Heart left ventricle (tissue), 16 donors: ENCODE data around the gene HLA-DRB1. TPM values are rescaled to one million over a fixed set of nuclear protein-coding genes. Genes with fewer than 3 reads are reported as not detected.
A peak's percentile ranks its signal among the peaks of the same experiment; 100 is the strongest.

Experiments used
- ATAC-seq, 4 donors: fragments of 200-7000 bp; cut with Tn5 transposase; one replicate each; pipeline ENCODE4 v1.9.1; 2020 to 2022; ENCODE audit warnings: moderate library complexity in 4 of 4, mild to moderate bottlenecking in 3 of 4, moderate number of reproducible peaks in 1 of 4
- DNase-seq, 5 donors: peaks; one replicate each; pipeline ENCODE4 v3.0.0-alpha.2; 2020
- H3K27ac ChIP-seq, 12 donors: fragments of 200-600 bp; sonication (generic) in 4 of 12; one replicate each; pipeline versions ENCODE4 v1.5.0 to v1.8.0; 2016 to 2022; ENCODE audit warnings: mild to moderate bottlenecking in 2 of 12
- H3K27me3 ChIP-seq, 9 donors: fragments of 200-600 bp; sonication (generic) in 2 of 9; one replicate each; pipeline versions ENCODE4 v1.5.1 to v1.8.0; 2016 to 2022; ENCODE audit warnings: mild to moderate bottlenecking in 3 of 9
- H3K36me3 ChIP-seq, 9 donors: fragments of 200-600 bp; sonication (generic) in 2 of 9; one replicate each; pipeline versions ENCODE4 v1.5.0 to v1.8.0; 2018 to 2022; ENCODE audit warnings: mild to moderate bottlenecking in 2 of 9
- H3K4me1 ChIP-seq, 12 donors: fragments of 200-600 bp; sonication (generic) in 4 of 12; one replicate each; pipeline versions ENCODE4 v1.5.0 to v1.8.0; 2016 to 2022; ENCODE audit warnings: mild to moderate bottlenecking in 3 of 12
- H3K4me3 ChIP-seq, 12 donors: fragments of 200-600 bp; sonication (generic) in 4 of 12; one replicate each; pipeline versions ENCODE4 v1.5.0 to v1.8.0; 2017 to 2022; ENCODE audit warnings: mild to moderate bottlenecking in 9 of 12, moderate library complexity in 4 of 12
- H3K9me3 ChIP-seq, 12 donors: fragments of 200-600 bp; sonication (generic) in 4 of 12; one replicate each; pipeline versions ENCODE4 v1.5.0 to v1.8.0; 2016 to 2022; ENCODE audit warnings: mild to moderate bottlenecking in 1 of 12
- CTCF ChIP-seq, 12 donors: fragments of 200-600 bp; sonication (generic) in 4 of 12; IDR thresholded peaks; one replicate each; pipeline versions ENCODE4 v1.5.0 to v1.8.0; 2018 to 2022; ENCODE audit warnings: antibody characterized with exemption in 12 of 12, mild to moderate bottlenecking in 5 of 12
- POLR2A ChIP-seq, 2 donors: fragments of 450-650 bp; IDR thresholded peaks; one replicate each; pipeline ENCODE4 v1.6.1; 2017; ENCODE audit warnings: antibody characterized with exemption in 2 of 2, mild to moderate bottlenecking in 2 of 2, moderate library complexity in 2 of 2
- WGBS, 4 donors: extraction: QIAGEN DNeasy Blood & Tissue Kit in 2 of 4; methylation state at CpG; one replicate each; pipeline versions ENCODE4 v1.1.5 to v1.1.7; 2013 to 2018; 5-methylcytosine and 5-hydroxymethylcytosine counted together
- intact Hi-C, 10 donors: fragments of 100-400 bp; cut with DNase I; formaldehyde crosslinking; loops; one replicate each; pipeline versions ENCODE4 v1.11.1 to v1.14.2; 2022
- polyA plus RNA-seq, 2 donors: library from polyadenylated mRNA; stranded (reverse); fragments of 200-250 nt; gene quantifications; one replicate each; pipeline ENCODE4 v1.2.3, GENCODE V29; 2013
- total RNA-seq, 9 donors: library from RNA; depleted of rRNA in 2 of 9; stranded (reverse); fragments of >200 nt in 2 of 9; fragmentation: NEBNext Ultra II Directional in 3 of 9; extraction: Animal tissue kit (Norgen Biotek cat#: 25700) in 3 of 9; gene quantifications; one replicate each; pipeline versions ENCODE4 v1.1.0 to v1.2.4, GENCODE V29; 2016 to 2023
- donor health status: ischemic (EF 13 %, LVEDD 7.1; RV severe dilation, severe dysfunction).
- donor health status: healthy with polysubstance abuse.
- donor health status: DM: no; HTN: yes; CAD: no.
- donor health status: DM: no; HTN: no; CAD: no.
- donor health status: ischemic (EF 25% LVEDD 6.9; RV normal size, moderate dysfunction).
- donor health status: ischemic (EF 25% LVEDD 5.7; RV mildly dilated, moderate dysfunction).
- donor health status: healthy.
- donor health status: DM: yes; HTN: yes; CAD: no.
- donor health status: ischemic (EF 35%, LVEDD 5.7; RV mildly dilated, moderate dysfunction).
- donor health status: nonischemic (EF 11% LVEDD 7.7; RV severe dilation, severe dysfunction).
- donor health status: DM: yes; HTN: yes; CAD: no.
- donor health status: PGD.
- donor health status: ischemic (EF 29% LVEDD 5.4; RV normal size, mild dysfunction).
- donor health status: nonischemic (EF 23%, LVEDD 6.1; RV moderate dilation, normal function).

The HLA-DRB1 gene
- total and polyA plus RNA-seq, 11 donors, result 12.3 to 404 (median 81.3) TPM

- TF ChIP-seq POLR2A (IDR thresholded peaks at IDR 0.05) (no peak), CTCF (IDR thresholded peaks at IDR 0.05) (no peak)
- no peaks in the 10 kb centered on the region for H3K27me3 ChIP-seq
- intact Hi-C loops, result no loop called here
- ATAC-seq (no peak), DNase-seq (no peak)
- H3K36me3 ChIP-seq, result no peaks in the 10 kb centered on the region
- no peaks in the 10 kb centered on the region for H3K4me1 ChIP-seq
- H3K9me3 ChIP-seq, result no peaks in the 10 kb centered on the region
- no peak overlapping the region for H3K4me3 ChIP-seq
- H3K27ac ChIP-seq, result no peak overlapping the region
- whole genome bisulfite sequencing, 4 donors, result 95 to 100% methylated on average over 1 of the region's 1 CpG; no CpG with 5 or more reads in 2 of the 4 donors
Observed at GRCh38 chr6:32565511-32565910, 24.1 kb downstream of the HLA-DRB1 start.

DNA sequence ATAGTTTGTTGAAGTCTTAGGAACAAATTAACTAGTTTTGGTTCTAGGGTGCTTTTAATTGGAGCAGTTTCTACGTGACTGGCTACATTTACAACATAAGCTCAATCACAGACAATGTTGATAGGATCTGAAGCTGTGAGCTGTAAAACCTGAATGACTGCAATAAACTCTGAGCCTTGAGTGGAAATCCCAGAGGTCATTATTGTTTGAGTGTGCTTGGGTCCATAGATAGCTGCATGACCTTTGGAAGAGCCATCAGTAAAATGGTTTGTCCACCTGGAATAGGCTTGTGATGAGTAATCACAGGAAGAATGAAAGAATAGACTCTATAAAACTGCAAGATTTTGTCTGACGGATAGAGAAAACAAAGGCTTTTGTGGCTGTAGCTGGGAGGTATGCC is 26.7 kb downstream of the HLA-DRB1 start:
- 0 to 78% (median 52%) methylated on average over 1 to 2 of the region's 2 CpGs; no CpG with 5 or more reads in 1 of the 4 donors for WGBS, 4 donors
- Histone ChIP-seq H3K27ac (no peak overlapping the region), H3K4me1 (no peaks in the 10 kb centered on the region), H3K4me3 (no peak overlapping the region), H3K27me3 (no peaks in the 10 kb centered on the region), H3K9me3 (no peaks in the 10 kb centered on the region), H3K36me3 (no peaks in the 10 kb centered on the region)
- intact Hi-C loops, result no loop called here
- ATAC-seq, result no peak
- DNase-seq, result no peak
- TF ChIP-seq POLR2A (IDR thresholded peaks at IDR 0.05) (no peak), CTCF (IDR thresholded peaks at IDR 0.05) (no peak)

GRCh38 chr6:32559747-32560146 is 29.9 kb downstream of the HLA-DRB1 start:
- Histone ChIP-seq H3K27ac (no peak overlapping the region), H3K4me3 (no peak overlapping the region), H3K4me1 (no peaks in the 10 kb centered on the region), H3K36me3 (no peaks in the 10 kb centered on the region), H3K27me3 (no peaks in the 10 kb centered on the region), H3K9me3 (no peaks in the 10 kb centered on the region)
- no peak for DNase-seq
- TF ChIP-seq CTCF (IDR thresholded peaks at IDR 0.05) (no peak), POLR2A (IDR thresholded peaks at IDR 0.05) (no peak)
- intact Hi-C loops, result no loop called here
- 78 to 95% methylated on average over 7 of the region's 7 CpGs; no CpG with 5 or more reads in 2 of the 4 donors for WGBS, 4 donors
- no peak for ATAC-seq

DNA sequence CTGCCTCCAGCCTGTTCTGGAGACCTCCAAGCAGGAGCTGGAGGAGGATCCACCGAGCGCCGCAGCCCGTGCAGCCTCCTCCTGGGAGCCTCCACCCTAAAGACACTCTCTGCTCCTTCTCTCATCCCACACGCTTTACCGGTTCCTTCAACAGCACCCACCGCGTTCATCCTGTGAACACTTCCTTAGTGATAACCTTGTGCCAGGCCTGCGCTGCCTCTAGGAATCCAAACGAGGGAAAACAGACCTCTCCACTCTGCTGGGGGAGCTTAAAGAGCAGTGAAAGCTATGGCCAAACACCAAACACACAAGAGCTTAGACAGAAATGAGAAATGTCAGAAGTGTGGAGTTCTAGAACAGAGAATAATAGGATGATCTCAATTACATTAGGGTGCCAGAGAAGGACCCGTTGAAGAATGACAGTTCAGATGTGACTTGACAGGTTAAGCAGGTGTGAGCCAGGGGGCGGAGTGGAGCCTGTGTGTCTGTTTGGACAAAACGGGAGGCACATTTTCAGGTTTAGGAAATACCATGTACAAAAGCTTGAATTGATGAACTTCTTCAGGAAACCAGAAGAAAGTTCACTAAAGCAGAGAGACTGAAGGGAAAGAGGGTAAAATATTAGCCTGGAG is 31.1 kb downstream of the HLA-DRB1 start:
- Histone ChIP-seq H3K4me3 (no peak overlapping the region), H3K36me3 (no peaks in the 10 kb centered on the region), H3K4me1 (no peaks in the 10 kb centered on the region), H3K9me3 (no peaks in the 10 kb centered on the region), H3K27me3 (no peaks in the 10 kb centered on the region), H3K27ac (no peak overlapping the region)
- ATAC-seq (peak in 1 of 4 donors; percentile 32), DNase-seq (no peak)
- TF ChIP-seq POLR2A (IDR thresholded peaks at IDR 0.05) (no peak), CTCF (IDR thresholded peaks at IDR 0.05) (no peak)
- intact Hi-C loops, result no loop called here
- WGBS, 4 donors, result 9 to 41% (median 31%) methylated on average over 9 to 13 of the region's 13 CpGs
